ENCODE results near the gene STRN3. TPM values are rescaled to one million over a fixed set of nuclear protein-coding genes. Genes with fewer than 3 reads are reported as not detected.

The STRN3 gene
- total and polyA plus RNA-seq, 10 donors = 7.6 to 50.1 (median 34.3) TPM

- Histone ChIP-seq H3K4me1 (peaks cover 0 to 3% (median 0%) of the 10 kb centered on the region in 6 donors), H3K4me3 (no peak overlapping the region), H3K27me3 (replicated peaks in 1 of 7) (no peaks in the 10 kb centered on the region), H3K9me3 (no peaks in the 10 kb centered on the region), H3K36me3 (peaks cover 3 to 86% (median 23%) of the 10 kb centered on the region in 6 donors), H3K27ac (no peak overlapping the region)
- intact Hi-C loops (cut with DNase I; ENCODE audit: low total_unique reads) = no loop called here
- no peak for TF ChIP-seq POLR2AphosphoS5 (IDR thresholded peaks at IDR 0.05)
- TF ChIP-seq CTCF (IDR thresholded peaks at IDR 0.05 in 8 of 11, conservative IDR thresholded peaks at IDR 0.05 in 3 of 11) = no peak
- TF ChIP-seq POLR2A (IDR thresholded peaks at IDR 0.05) = no peak
- no peak for DNase-seq
Observed at GRCh38 chr14:30896435-30896834, 129.7 kb downstream of the STRN3 start.

- Histone ChIP-seq H3K27ac (no peak overlapping the region), H3K9me3 (no peaks in the 10 kb centered on the region), H3K27me3 (replicated peaks in 1 of 7) (no peaks in the 10 kb centered on the region), H3K36me3 (peaks cover 3 to 72% (median 16%) of the 10 kb centered on the region in 6 donors), H3K4me1 (peaks cover 0 to 3% (median 0%) of the 10 kb centered on the region in 6 donors), H3K4me3 (no peak overlapping the region)
- intact Hi-C loops (cut with DNase I; ENCODE audit: low total_unique reads) = no loop called here
- no peak for TF ChIP-seq POLR2A (IDR thresholded peaks at IDR 0.05)
- no peak for TF ChIP-seq POLR2AphosphoS5 (IDR thresholded peaks at IDR 0.05)
- no peak for TF ChIP-seq CTCF (IDR thresholded peaks at IDR 0.05 in 8 of 11, conservative IDR thresholded peaks at IDR 0.05 in 3 of 11)
- DNase-seq = no peak
- WGBS, 5 donors = 86 to 97% (median 96%) methylated on average over 4 of the region's 4 CpGs
Observed at GRCh38 chr14:30894923-30895515, 131.2 kb downstream of the STRN3 start.

GRCh38 chr14:30893819-30894218 is 132.4 kb downstream of the STRN3 start:
- DNase-seq = no peak
- 92 to 99% (median 94%) methylated on average over 2 of the region's 2 CpGs for WGBS, 5 donors
- intact Hi-C loops (cut with DNase I; ENCODE audit: low total_unique reads) = no loop called here
- no peaks in the 10 kb centered on the region for H3K27me3 ChIP-seq (replicated peaks in 1 of 7)
- H3K4me3 ChIP-seq = no peak overlapping the region
- H3K4me1 ChIP-seq = peaks cover 0 to 3% (median 0%) of the 10 kb centered on the region in 6 donors
- TF ChIP-seq POLR2AphosphoS5 (IDR thresholded peaks at IDR 0.05) (no peak), CTCF (IDR thresholded peaks at IDR 0.05 in 8 of 11, conservative IDR thresholded peaks at IDR 0.05 in 3 of 11) (no peak), POLR2A (IDR thresholded peaks at IDR 0.05) (no peak)
- no peak overlapping the region for H3K27ac ChIP-seq
- H3K9me3 ChIP-seq = no peaks in the 10 kb centered on the region
- H3K36me3 ChIP-seq = peaks cover 3 to 63% (median 13%) of the 10 kb centered on the region in 6 donors

GRCh38 chr14:30889244-30889594 is 137.0 kb downstream of the STRN3 start:
- no peaks in the 10 kb centered on the region for H3K4me1 ChIP-seq
- H3K4me3 ChIP-seq = no peak overlapping the region
- WGBS, 5 donors = 71 to 88% (median 71%) methylated on average over 4 of the region's 4 CpGs
- TF ChIP-seq POLR2A (IDR thresholded peaks at IDR 0.05) (no peak), POLR2AphosphoS5 (IDR thresholded peaks at IDR 0.05) (no peak), CTCF (IDR thresholded peaks at IDR 0.05 in 8 of 11, conservative IDR thresholded peaks at IDR 0.05 in 3 of 11) (no peak)
- H3K27ac ChIP-seq = no peak overlapping the region
- no peaks in the 10 kb centered on the region for H3K9me3 ChIP-seq
- no peak for DNase-seq
- H3K36me3 ChIP-seq = peaks cover 0 to 17% (median 1%) of the 10 kb centered on the region in 6 donors
- intact Hi-C loops (cut with DNase I; ENCODE audit: low total_unique reads) = no loop called here
- no peaks in the 10 kb centered on the region for H3K27me3 ChIP-seq (replicated peaks in 1 of 7)

Measured in spleen (tissue), 11 donors.